ENCODE results near the gene ITFG1. TPM values are rescaled to one million over a fixed set of nuclear protein-coding genes. Genes with fewer than 3 reads are reported as not detected.
"Not testable (repeated sequence)": the region's sequence is repeated elsewhere in the genome, so short reads cannot be mapped to it uniquely, and the experiment has no call there.

Gene ITFG1
- total RNA-seq, 1 donor from 2014 or later, result 29.3 TPM

DNA sequence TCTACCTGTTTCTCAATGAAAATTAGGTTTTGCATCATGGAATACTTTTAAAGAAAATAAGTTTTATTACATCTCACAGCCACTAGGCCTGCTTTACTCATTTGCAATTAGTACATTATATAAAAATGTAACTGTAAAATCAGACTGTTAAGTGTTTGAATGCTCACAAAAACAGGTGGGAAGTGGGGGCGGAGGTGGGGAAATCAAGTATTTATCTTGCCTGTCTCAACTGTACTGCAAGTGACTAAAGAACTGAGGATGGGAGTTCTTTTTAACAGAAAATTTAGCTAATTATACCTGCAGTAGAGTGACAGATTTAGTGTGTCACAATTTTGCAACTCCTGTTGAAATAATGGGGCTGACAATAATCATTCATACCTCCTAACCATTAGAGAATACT is 34.1 kb downstream of the ITFG1 start:
- intact Hi-C loops (cut with micrococcal nuclease), result no loop called here

DNA sequence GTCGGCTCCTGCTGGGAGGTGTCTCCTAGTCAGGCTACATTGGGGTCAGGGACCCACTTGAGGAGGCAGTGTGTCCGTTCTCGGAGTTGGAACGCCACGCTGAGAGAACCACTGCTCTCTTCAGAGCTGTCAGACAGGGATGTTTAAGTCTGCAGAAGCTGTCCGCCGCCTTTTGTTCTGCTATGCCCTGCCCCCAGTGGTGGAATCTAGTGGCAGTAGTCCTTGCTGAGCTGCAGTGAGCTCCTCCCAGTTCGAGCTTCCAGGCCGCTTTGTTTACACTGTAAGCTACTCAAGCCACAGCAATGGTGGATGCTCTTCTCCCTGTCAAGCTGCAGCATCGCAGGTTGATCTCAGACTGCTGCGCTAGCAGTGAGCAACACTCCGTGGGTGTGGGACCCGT is 36.0 kb downstream of the ITFG1 start:
- intact Hi-C loops (cut with micrococcal nuclease), result no loop called here

GRCh38 chr16:47416869-47417268 is 44.0 kb downstream of the ITFG1 start:
- intact Hi-C loops (cut with micrococcal nuclease), result no loop called here

- intact Hi-C loops (cut with micrococcal nuclease), result no loop called here
These were observed 47.8 kb downstream of the ITFG1 start for GRCh38 chr16:47413041-47413440.

- intact Hi-C loops (cut with micrococcal nuclease), result no loop called here
These were observed 52.4 kb downstream of the ITFG1 start for GRCh38 chr16:47408491-47408890.

DNA sequence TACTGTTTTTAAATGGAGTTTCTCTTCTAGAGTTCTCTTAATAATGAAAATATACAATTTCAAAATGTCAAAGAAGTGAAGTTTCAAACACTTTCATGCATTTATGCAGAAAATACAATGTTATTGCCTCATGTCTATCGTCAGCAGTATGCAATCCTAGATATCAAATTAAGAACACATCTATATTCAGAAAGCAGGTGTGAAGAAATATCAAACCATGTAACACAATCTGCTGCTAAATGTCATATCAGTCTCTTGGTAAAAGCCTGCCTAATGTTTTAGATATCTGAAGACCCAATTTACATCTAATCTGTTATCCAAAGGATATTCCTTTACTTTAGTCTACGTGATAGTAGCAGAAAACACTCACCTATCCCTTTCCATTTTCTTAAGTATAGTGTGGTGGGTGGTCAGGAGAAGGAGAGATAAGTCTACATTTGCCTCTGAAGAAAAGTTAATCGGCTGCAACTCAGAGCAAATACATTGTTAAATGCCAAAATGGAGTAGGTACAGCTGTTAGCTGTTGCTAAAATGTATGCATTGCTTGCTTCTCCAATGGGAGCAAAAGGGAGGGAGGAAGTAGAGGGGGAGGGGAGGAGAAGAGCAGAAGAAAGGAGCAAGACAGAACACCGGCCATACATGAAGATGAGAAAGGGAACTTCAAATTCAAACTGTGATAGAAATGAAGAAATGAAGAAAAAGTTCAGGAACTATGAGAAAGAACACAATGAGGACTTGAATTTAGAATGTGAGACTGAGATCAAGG is 64.9 kb downstream of the ITFG1 start:
- intact Hi-C loops (cut with micrococcal nuclease), result no loop called here

DNA sequence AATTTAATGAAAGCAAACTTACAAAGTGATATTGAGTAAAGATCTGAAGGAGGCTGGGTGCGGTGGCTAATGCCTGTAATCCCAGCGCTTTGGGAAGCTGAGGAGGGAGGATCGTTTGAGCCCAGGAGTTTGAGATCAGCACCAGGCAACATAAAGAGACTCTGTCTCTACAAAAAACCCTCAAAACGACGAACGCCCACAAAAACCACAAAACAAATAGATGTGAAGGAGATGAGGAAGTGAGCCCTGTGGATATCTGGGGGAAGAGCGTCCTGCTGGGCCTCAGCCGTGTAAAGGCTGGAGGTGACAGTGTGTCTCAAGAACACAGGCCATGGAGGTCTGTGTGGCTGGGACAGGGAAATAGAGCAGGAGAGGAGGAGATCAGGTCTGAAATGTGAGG is 68.8 kb downstream of the ITFG1 start:
- intact Hi-C loops (cut with micrococcal nuclease), result no loop called here

DNA sequence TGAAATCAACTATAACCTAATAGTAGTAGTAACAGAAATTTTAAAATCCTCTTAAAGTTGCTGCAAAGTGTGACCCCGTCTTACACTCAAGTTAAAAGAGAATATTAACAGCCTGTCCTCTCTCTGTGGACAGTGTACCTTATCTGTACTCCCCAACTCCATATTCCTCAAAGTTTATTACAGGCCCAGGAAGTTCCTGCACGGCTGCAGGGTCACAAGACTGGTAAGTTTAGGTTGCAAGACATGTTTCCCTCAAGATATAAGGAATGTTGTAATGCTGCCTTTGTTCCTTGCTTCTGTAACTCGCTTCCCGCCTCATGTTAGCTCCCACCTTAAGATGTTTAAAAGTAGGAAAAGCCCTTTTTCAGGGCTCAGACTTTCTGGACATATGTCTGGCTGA is 72.2 kb downstream of the ITFG1 start:
- intact Hi-C loops (cut with micrococcal nuclease), result no loop called here

DNA sequence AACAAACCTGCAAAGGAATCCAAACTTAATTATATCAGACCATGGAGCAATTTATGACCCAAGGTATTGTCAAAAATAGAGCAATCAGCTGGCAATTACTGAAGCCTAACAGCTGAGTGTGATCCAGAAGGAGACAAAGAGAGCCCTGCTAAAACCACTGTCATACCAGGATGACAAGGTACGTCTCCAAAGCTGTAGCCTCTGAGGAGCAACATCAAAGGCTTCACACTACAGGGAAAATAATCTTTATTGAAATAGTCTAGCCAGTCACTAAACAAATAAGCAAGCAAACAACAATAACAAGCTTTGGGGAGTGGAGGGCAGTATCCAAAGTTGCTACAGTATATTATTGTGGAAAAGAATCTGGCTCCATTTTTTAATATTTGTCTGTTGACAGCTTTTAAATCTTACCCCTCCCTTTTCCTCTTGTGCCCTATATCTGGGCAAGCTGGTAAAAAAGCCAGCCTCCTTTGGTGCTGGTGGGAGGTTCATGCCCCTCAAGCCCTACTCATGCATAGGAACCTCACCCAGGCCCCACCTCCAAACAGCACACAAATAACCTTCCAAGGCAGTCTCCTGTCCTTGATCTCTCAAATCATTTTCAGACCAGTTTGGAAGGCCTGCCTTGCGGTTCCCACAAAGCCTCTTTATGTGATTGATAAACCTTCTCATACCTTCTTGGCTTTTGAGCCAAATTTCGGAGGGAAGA is 73.7 kb downstream of the ITFG1 start:
- intact Hi-C loops (cut with micrococcal nuclease), result no loop called here

- intact Hi-C loops (cut with micrococcal nuclease), result no loop called here
These were observed 74.6 kb downstream of the ITFG1 start for GRCh38 chr16:47386201-47386718.

GRCh38 chr16:47382362-47382761 is 78.5 kb downstream of the ITFG1 start:
- intact Hi-C loops (cut with micrococcal nuclease), result no loop called here

DNA sequence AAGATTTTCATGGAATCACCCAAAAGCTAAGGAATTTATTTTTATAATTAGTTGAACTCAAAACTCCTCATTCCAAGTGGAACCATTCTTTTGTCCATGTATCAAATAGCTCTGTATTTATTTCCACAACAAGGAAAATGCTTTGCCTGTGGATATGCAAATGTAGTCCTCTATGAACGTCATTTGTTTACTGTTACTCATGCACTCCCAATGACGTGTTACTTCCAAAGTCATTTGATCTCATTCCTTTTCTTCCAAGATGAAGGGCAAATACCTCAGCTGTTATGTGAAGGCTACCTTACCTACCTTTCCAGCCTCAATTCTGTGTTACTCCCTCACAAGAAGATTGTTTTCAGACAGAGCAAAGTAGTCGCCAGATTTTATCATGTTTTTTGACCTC is 83.7 kb downstream of the ITFG1 start:
- intact Hi-C loops (cut with micrococcal nuclease), result no loop called here

GRCh38 chr16:47375423-47375822 is 85.4 kb downstream of the ITFG1 start:
- intact Hi-C loops (cut with micrococcal nuclease), result no loop called here

- intact Hi-C loops (cut with micrococcal nuclease), result no loop called here
These were observed 86.2 kb downstream of the ITFG1 start for GRCh38 chr16:47374629-47375028.

GRCh38 chr16:47371271-47372014 is 89.4 kb downstream of the ITFG1 start:
- intact Hi-C loops (cut with micrococcal nuclease), result no loop called here

DNA sequence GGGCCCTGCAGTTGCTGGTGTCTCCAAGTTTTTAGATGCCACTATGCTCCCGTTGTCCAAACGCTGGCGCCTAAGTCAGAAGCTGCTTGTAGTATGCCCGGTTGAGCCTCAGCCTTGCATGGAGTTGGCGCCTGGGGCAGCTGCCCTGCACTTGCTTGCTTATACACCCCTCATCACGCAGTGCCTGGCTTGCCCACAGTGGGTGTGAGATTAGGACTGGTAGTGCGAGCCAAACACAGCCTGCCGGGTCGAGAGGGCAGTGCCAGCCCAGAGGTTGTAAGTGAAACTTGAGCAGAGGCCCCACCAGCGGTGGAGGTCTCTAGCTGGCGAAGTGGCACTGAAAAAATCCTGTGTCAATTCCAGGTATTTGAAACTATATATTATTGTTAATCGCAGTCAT is 90.3 kb downstream of the ITFG1 start:
- intact Hi-C loops (cut with micrococcal nuclease), result no loop called here

- intact Hi-C loops (cut with micrococcal nuclease), result no loop called here
These were observed 94.6 kb downstream of the ITFG1 start for GRCh38 chr16:47366228-47366627.

DNA sequence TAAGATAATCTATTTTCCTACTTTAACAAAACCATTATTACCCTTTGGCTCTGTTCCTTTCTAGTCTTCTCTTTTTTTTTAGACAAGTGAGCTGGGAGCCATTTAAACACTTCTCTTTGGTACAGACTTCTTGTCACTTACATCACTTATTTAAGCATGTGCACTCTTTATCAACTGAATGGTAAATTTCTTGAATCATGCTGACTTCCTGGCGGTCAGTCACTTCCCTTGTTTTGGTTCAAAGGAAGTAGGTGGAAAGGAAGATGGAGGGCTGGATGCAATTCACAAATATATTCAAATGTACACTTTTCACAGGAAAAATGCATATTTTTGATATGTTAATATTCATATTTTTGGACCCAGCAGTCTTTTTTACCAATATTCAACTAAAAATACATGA is 97.1 kb downstream of the ITFG1 start:
- intact Hi-C loops (cut with micrococcal nuclease), result no loop called here

DNA sequence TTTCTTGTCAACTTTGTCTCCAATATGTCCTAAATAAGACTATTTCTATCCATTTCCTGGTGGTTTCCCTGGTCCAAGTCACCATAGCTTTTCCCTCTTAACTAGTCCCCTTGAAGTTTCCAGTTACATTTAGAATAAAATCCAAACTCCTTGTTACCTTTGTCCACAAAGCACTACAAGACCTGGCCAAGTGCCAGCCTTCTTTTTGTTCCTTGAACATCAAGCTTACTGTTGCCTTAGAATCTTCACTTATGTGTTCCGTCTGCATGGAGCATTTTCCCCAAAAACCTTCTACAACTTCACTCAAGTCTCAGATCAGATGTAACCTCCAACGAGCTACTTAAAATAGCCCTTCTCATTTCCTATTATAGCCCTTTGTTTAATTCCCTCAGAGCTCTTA is 101.4 kb downstream of the ITFG1 start:
- intact Hi-C loops (cut with micrococcal nuclease), result no loop called here

- intact Hi-C loops (cut with micrococcal nuclease), result no loop called here
These were observed 102.0 kb downstream of the ITFG1 start for GRCh38 chr16:47358816-47359215.

DNA sequence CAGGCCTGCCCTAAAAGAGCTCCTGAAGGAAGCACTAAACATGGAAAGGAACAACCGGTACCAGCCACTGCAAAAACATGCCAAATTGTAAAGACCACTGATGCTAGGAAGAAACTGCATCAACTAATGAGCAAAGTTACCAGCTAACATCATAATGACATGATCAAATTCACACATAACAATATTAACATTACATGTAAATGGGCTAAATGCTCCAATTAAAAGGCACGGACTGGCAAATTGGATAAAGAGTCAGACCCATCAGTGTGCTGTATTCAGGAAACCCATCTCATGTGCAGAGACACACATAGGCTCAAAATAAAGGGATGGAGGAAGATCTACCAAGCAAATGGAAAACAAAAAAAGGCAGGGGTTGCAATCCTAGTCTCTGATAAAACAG is 111.8 kb downstream of the ITFG1 start:
- intact Hi-C loops (cut with micrococcal nuclease), result not testable (repeated sequence)

Data from T-helper 2 cell treated with Interferon-gamma antibody and Interleukin-4, amounts not matched to agents 100 ng/mL and 5 ng/mL, for 36 hours (primary cell).